ENCODE data around the gene GIMAP7. TPM values are rescaled to one million over a fixed set of nuclear protein-coding genes. Genes with fewer than 3 reads are reported as not detected.

The GIMAP7 gene
- total RNA-seq, 1 experiment from 2014 or later: 0.25 TPM

GRCh38 chr7:150515248-150516147, 826 bp downstream of the GIMAP7 start (continued):
- TF ChIP-seq ZNF274 (IDR thresholded peaks at IDR 0.05; ENCODE audit: low read depth, low read length) (no peak), SIN3A (IDR thresholded peaks at IDR 0.05; ENCODE audit: low read depth) (no peak)

GRCh38 chr7:150516956-150517745, 2.5 kb downstream of the GIMAP7 start:
- CTCF ChIA-PET: no interaction called here
- Histone ChIP-seq H4K20me1 (ENCODE audit: insufficient read depth) (no peaks in the 10 kb centered on the region), H2AFZ (ENCODE audit: low read depth, low read length, poor library complexity, severe bottlenecking) (no peak overlapping the region), H3K9ac (ENCODE audit: low read length) (no peak overlapping the region), H3K27ac (ENCODE audit: low read depth, low read length) (no peak overlapping the region), H3K27me3 (ENCODE audit: insufficient read depth, low read length) (peaks cover 48% of the 10 kb centered on the region), H3K4me2 (ENCODE audit: low read length) (no peak overlapping the region), H3K4me3 (replicated peaks in 1 of 2; ENCODE audit: low read depth in 1 of 2, low read length in 2 of 2) (no peak overlapping the region), H3K9me3 (ENCODE audit: control insufficient read depth in 1 of 2, insufficient read depth in 1 of 2, low read depth in 1 of 2, low read length in 2 of 2) (no peaks in the 10 kb centered on the region), H3K4me1 (ENCODE audit: control insufficient read depth in 1 of 2, insufficient read depth in 2 of 2, low read length in 2 of 2) (no peaks in the 10 kb centered on the region), H3K9me2 (ENCODE audit: insufficient read depth) (no peaks in the 10 kb centered on the region), H3K79me2 (ENCODE audit: insufficient read depth, low read length) (no peaks in the 10 kb centered on the region), H3K36me3 (ENCODE audit: control insufficient read depth in 1 of 2, insufficient read depth in 2 of 2, low read length in 2 of 2) (no peaks in the 10 kb centered on the region)
- DNase-seq (ENCODE audit: low read depth, low spot score) (no peak), ATAC-seq (no peak)
- no peak for TF ChIP-seq SRF (IDR thresholded peaks at IDR 0.05; ENCODE audit: low read depth)
- TF ChIP-seq SP1 (IDR thresholded peaks at IDR 0.05; ENCODE audit: low read depth): no peak
- TF ChIP-seq EGR1 (IDR thresholded peaks at IDR 0.05; ENCODE audit: low read depth): no peak
- TF ChIP-seq EZH2 (IDR thresholded peaks at IDR 0.05): no peak
- TF ChIP-seq ZFX (IDR thresholded peaks at IDR 0.05): no peak
- RAD21 ChIA-PET (ENCODE audit: low non-redundant PET in 1 of 2, low total read pairs in 2 of 2, uncharacterized antibody in 2 of 2, unreplicated experiment in 2 of 2): no interaction called here
- no TSS peak for BruUV-seq (replicated peaks)
- intact Hi-C loops (cut with micrococcal nuclease): no loop called here
- POLR2A ChIA-PET: no interaction called here

GRCh38 chr7:150519310-150519709, 4.6 kb downstream of the GIMAP7 start:
- BruUV-seq (replicated peaks): no TSS peak
- ChIA-PET POLR2A (no interaction called here), RAD21 (ENCODE audit: low non-redundant PET in 1 of 2, low total read pairs in 2 of 2, uncharacterized antibody in 2 of 2, unreplicated experiment in 2 of 2) (no interaction called here), CTCF (no interaction called here)
- DNase-seq (ENCODE audit: low read depth, low spot score) (no peak), ATAC-seq (no peak)
- H3K27ac ChIP-seq (ENCODE audit: low read depth, low read length): no peak overlapping the region
- H3K4me2 ChIP-seq (ENCODE audit: low read length): no peak overlapping the region
- H3K27me3 ChIP-seq (ENCODE audit: insufficient read depth, low read length): peaks cover 44% of the 10 kb centered on the region
- intact Hi-C loops (cut with micrococcal nuclease): no loop called here
- no peaks in the 10 kb centered on the region for H3K9me2 ChIP-seq (ENCODE audit: insufficient read depth)
- H3K9ac ChIP-seq (ENCODE audit: low read length): no peak overlapping the region
- H4K20me1 ChIP-seq (ENCODE audit: insufficient read depth): no peaks in the 10 kb centered on the region
- H3K4me3 ChIP-seq (replicated peaks in 1 of 2; ENCODE audit: low read depth in 1 of 2, low read length in 2 of 2): no peak overlapping the region
- TF ChIP-seq TCF7L2 (IDR thresholded peaks at IDR 0.05; ENCODE audit: borderline replicate concordance, extremely low read depth, insufficient read depth, insufficient read length) (no peak), EGR1 (IDR thresholded peaks at IDR 0.05; ENCODE audit: low read depth) (no peak), MAX (IDR thresholded peaks at IDR 0.05) (no peak), POLR2A (IDR thresholded peaks at IDR 0.05; ENCODE audit: borderline replicate concordance, extremely low read depth, insufficient read depth, insufficient read length) (no peak)
- H2AFZ ChIP-seq (ENCODE audit: low read depth, low read length, poor library complexity, severe bottlenecking): no peak overlapping the region
- H3K79me2 ChIP-seq (ENCODE audit: insufficient read depth, low read length): no peaks in the 10 kb centered on the region
- H3K4me1 ChIP-seq (ENCODE audit: control insufficient read depth in 1 of 2, insufficient read depth in 2 of 2, low read length in 2 of 2): no peaks in the 10 kb centered on the region
- no peaks in the 10 kb centered on the region for H3K36me3 ChIP-seq (ENCODE audit: control insufficient read depth in 1 of 2, insufficient read depth in 2 of 2, low read length in 2 of 2)
- H3K9me3 ChIP-seq (ENCODE audit: control insufficient read depth in 1 of 2, insufficient read depth in 1 of 2, low read depth in 1 of 2, low read length in 2 of 2): no peaks in the 10 kb centered on the region
